K562 (cell line): ENCODE results near the gene POMGNT2.

Experiments used
- CBX5 ChIP-seq: IDR thresholded peaks from 2 replicates; pipeline ENCODE4 v1.6.1; 2014; ENCODE audit warnings: low read depth, borderline replicate concordance
- CEBPB ChIP-seq: fragments of 450-650 bp; IDR thresholded peaks from 2 replicates; pipeline ENCODE4 v1.6.1; 2016; ENCODE audit warnings: missing genetic modification characterization, missing compliant biosample characterization
- CTCF ChIP-seq, 3 experiments: IDR thresholded peaks in 2 of 3; conservative IDR thresholded peaks in 1 of 3; 2 replicates each; pipeline ENCODE4 v1.5.1; 2011 to 2012; ENCODE audit warnings: low read length in 3 of 3, mild to moderate bottlenecking in 3 of 3, control low read depth in 2 of 3, improper control_type of control experiment in 1 of 3, inconsistent platforms in 1 of 3, low read depth in 1 of 3, mixed read lengths in 1 of 3, moderate library complexity in 1 of 3; ENCODE audit not compliant: insufficient read depth in 2 of 3
- EZH2 ChIP-seq: IDR thresholded peaks from 2 replicates; pipeline ENCODE4 v1.6.1; 2012; ENCODE audit warnings: low read depth, mild to moderate bottlenecking, inconsistent platforms, low read length, borderline replicate concordance
- FOXM1 ChIP-seq, 2 experiments: fragments of 450-650 bp in 1 of 2; sonication (generic) in 1 of 2; formaldehyde crosslinking in 1 of 2; IDR thresholded peaks; 2 replicates each; pipeline versions ENCODE4 v1.6.1 to v1.9.0; 2017 to 2022; ENCODE audit warnings: low read depth in 2 of 2, mild to moderate bottlenecking in 2 of 2, missing genetic modification reagents in 1 of 2, moderate library complexity in 1 of 2
- L3MBTL2 ChIP-seq: fragments of 450-650 bp; IDR thresholded peaks from 2 replicates; pipeline ENCODE4 v1.6.1; 2016; ENCODE audit warnings: mild to moderate bottlenecking, moderate library complexity
- SAP30 ChIP-seq: fragments of 200-600 bp; sonication (generic); IDR thresholded peaks from 2 replicates; pipeline ENCODE4 v1.6.1; 2012; ENCODE audit warnings: borderline replicate concordance, low read depth, mild to moderate bottlenecking, moderate library complexity, low read length, control low read depth, inconsistent platforms; ENCODE audit not compliant: insufficient read depth, poor library complexity, severe bottlenecking
- SIN3A ChIP-seq, 2 experiments: fragments of 150-350 bp in 1 of 2; IDR thresholded peaks; 2 replicates each; pipeline ENCODE4 v1.6.1; 2011 to 2016; ENCODE audit warnings: borderline replicate concordance in 2 of 2, low read depth in 2 of 2, low read length in 2 of 2, mild to moderate bottlenecking in 2 of 2, moderate library complexity in 2 of 2; ENCODE audit not compliant: control insufficient read depth in 1 of 2
- SRSF1 ChIP-seq: fragments of 200-400 bp; formaldehyde crosslinking; IDR thresholded peaks from 2 replicates; pipeline ENCODE4 v1.6.1; 2017; ENCODE audit warnings: mild to moderate bottlenecking, low read depth, low read length, moderate library complexity
- TAF15 ChIP-seq: fragments of 200-400 bp; formaldehyde crosslinking; IDR thresholded peaks from 2 replicates; pipeline ENCODE4 v1.6.1; 2017; ENCODE audit warnings: mild to moderate bottlenecking, low read depth, low read length, moderate library complexity
- ZBTB33 ChIP-seq: sonication (generic); formaldehyde crosslinking; IDR thresholded peaks from 2 replicates; pipeline ENCODE4 v1.8.1; 2023; ENCODE audit warnings: mild to moderate bottlenecking, missing genetic modification reagents
- ZNF76 ChIP-seq: fragments of 250-450 bp; sonication (Bioruptor Pico); IDR thresholded peaks from 2 replicates; pipeline ENCODE4 v1.4.0; 2020; ENCODE audit warnings: mild to moderate bottlenecking, moderate library complexity, borderline replicate concordance

- no peak for TF ChIP-seq CTCF (IDR thresholded peaks at IDR 0.05 in 2 of 3, conservative IDR thresholded peaks at IDR 0.05 in 1 of 3; ENCODE audit: insufficient read depth in 2 of 3, low read depth in 1 of 3, low read length in 3 of 3)
- no peak for TF ChIP-seq CEBPB (tag)
- TF ChIP-seq SIN3A (IDR thresholded peaks at IDR 0.05; ENCODE audit: borderline replicate concordance in 2 of 2, control insufficient read depth in 1 of 2, low read depth in 2 of 2, low read length in 2 of 2): no peak
- TF ChIP-seq ZNF76 (CRISPR knock-in tag): no peak
- TF ChIP-seq SRSF1: no peak
- TF ChIP-seq ZBTB33 (CRISPR knock-in tag): no peak
- no peak for TF ChIP-seq SAP30
- TF ChIP-seq TAF15: no peak
- no peak for TF ChIP-seq CBX5
- no peak for TF ChIP-seq L3MBTL2
- no peak for TF ChIP-seq EZH2
- no peak for TF ChIP-seq FOXM1 (IDR thresholded peaks at IDR 0.05; ENCODE audit: low read depth)
- TF ChIP-seq FOXM1 (CRISPR knock-in tag; IDR thresholded peaks at IDR 0.05; ENCODE audit: low read depth): no peak
These were observed 52.6 kb downstream of the POMGNT2 start for GRCh38 chr3:43053291-43053690.
